Occipital lobe (tissue), 2 donors: Measurements from ENCODE around the gene TRIM33. TPM values are rescaled to one million over a fixed set of nuclear protein-coding genes. Genes with fewer than 3 reads are reported as not detected.
"Not testable (repeated sequence)": the region's sequence is repeated elsewhere in the genome, so short reads cannot be mapped to it uniquely, and the experiment has no call there.

Experiments
- DNase-seq: peaks from one replicate; lab custom pipeline; 2025; lab: John Stamatoyannopoulos, UW
- total RNA-seq: library from RNA; depleted of rRNA; stranded (reverse); fragments of >200 nt; gene quantifications from one replicate; pipeline ENCODE4 v1.2.3, GENCODE V29; 2014

Gene TRIM33
- total RNA-seq, 1 donor from 2014 or later = 85.6 TPM

DNA sequence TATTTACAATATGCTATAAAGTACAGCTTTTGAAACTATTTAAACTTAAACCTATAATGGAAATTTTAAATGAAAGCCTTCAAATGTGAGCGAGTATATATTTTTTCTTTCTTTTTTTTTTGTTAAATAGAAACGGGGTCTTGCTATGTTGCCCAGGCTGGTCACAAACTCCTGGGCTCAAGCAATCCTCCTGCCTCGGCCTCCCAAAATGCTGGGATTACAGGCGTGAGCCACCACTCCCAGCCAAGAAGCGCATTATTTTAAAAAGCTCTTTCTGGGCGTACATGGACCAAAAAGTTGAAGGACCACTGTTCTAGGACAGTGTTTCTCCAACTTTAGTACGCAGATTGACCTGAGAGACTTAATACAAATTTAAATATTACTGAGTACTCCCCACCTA, 87.5 kb downstream of the TRIM33 start:
- DNase-seq = no peak

- not testable (repeated sequence) for DNase-seq
Observed at GRCh38 chr1:114418948-114419347, 92.1 kb downstream of the TRIM33 start.

DNA sequence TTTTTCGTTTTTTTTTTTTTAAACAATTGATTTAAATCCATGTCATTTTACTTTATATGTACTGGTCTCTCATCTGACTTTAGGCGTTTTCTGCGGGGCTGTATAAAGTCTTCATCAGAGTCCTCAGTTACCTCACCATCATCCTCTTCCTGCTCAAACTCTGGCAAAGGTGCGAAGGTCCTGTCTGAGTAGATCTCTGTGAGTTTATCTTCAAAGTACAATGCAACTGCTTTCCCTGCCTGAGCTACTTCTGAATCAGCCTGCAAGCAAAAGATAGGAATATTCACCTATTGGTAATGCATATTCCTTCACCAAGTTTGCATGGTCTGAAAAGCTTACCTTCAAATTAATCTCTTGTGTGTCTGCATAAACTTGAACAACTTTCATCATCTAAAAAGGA, 113.4 kb downstream of the TRIM33 start:
- no peak for DNase-seq

DNA sequence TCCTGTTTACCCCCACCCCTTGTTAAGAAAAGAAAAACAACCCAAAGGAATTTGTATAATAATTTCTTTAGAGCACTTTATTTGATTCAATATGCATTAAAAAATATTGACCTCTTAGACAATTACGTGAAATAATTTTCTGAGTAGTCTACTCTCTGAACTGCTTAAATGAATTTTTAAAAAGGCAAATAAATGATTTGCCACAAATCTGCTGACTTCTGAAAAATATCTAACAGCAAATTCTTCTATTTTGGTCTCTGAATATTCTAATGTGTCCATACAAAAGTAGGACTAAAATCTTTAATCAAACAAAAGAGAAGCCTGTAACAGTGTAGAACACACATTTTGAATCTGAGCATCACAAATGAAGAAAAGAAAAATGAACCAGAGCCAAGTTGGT, 115.1 kb downstream of the TRIM33 start:
- no peak for DNase-seq

- no peak for DNase-seq
Observed at GRCh38 chr1:114390960-114391359, 120.0 kb downstream of the TRIM33 start.

- no peak for DNase-seq
Observed at GRCh38 chr1:114390361-114390760, 120.6 kb downstream of the TRIM33 start.

DNA sequence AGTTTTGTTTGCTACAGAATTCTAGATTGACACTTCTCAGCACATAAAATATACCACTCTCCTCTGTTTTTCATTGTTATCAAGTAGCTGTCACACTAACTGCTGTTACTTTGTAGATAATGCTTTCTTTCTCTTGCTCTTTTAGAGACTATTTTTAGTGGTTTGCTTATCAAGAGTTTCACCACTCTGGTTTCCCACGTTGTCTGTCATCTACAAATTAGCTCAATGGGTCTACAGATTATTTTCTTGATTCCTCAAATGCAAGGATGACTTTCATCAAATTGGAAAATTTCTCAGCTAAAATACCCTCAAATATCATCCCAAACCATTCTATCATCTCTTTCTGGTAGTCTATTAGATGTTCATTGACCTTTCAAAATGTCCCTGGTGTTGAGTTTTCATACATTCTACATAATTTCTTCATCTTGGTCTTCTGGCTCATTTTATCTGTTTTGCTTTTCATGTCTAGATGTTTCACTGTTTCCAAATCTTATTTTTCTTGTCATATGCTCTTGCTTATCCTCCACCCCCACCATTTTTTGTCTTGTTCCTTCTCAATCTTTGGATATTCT, 122.5 kb downstream of the TRIM33 start:
- no peak for DNase-seq

DNA sequence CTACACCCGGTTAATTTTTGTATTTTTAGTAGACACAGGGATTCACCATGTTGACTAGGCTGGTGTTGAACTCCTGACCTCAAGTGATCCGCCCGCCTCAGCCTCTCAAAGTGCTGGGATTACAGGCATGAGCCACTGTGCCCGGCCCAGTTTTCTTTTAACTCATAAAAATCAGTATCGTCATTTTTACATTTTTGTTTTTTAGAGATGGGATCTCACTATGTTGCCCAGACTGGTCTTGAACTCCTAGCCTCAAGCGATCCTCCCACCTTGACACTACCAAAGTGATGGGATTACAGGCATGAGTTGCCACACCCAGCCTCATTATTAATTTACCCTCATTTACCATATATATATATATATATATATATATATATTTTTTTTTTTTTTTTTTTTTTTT, 123.4 kb downstream of the TRIM33 start:
- DNase-seq = not testable (repeated sequence)

GRCh38 chr1:114387010-114387360, 124.0 kb downstream of the TRIM33 start:
- no peak for DNase-seq

DNA sequence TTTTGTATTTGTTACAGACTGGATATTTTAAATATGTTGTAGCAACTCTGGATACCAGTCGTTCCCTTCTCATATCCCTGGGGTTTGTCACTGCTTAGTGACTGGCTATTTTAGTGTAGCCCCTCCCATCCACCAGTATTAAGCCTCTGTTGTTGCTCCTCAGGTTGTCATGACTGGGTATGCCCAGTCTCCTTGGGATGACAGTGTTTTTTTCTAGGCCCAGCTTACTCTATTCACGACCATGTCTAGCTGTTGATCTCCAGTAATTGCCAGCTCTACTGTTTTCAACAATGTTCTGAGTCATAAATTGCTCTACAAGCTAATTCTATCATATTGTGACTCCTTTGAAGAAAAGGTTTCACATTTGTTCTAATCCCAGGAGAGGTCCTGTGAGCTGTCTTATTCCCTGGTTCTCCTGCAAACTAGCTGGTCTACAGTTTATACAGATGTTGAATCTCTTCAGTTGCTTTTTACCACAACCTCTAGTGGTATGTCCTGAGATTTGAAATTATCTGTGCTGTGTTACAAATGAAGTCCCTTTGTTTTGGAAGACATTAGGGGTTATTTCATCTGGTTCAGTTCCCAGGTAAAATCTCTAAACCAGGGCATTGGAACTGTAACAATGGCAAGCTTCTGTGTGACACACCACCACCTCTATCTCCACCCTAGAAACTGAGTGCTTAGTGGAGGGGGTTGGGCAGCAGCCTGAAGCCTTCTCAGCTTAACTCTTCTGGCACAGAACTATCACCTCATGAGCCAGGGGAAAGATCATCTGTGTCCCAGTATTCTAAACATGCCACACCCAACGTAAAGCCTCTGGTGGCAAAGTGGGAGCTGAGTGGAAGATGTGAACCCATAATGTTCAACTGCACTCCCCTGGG, 124.6 kb downstream of the TRIM33 start:
- no peak for DNase-seq

GRCh38 chr1:114384922-114385321, 126.1 kb downstream of the TRIM33 start:
- no peak for DNase-seq

DNA sequence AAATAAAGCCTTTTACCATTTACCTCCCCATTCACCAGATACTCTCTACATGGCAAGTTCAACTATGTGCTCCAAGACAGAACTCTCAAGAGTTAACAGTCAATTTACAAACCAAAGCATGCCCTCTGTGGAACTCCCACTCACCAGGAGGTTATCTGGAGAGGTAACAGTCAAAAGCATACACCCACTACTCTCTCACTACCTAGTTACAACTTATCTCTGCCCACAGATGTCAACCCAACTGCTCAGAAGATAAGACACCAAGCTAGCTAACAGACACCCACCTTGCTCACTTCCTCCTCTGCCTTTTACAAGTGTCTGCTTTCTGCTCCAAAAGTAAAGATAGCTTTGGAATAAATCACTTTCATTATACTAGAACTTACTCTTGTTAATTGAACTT, 131.0 kb downstream of the TRIM33 start:
- no peak for DNase-seq

DNA sequence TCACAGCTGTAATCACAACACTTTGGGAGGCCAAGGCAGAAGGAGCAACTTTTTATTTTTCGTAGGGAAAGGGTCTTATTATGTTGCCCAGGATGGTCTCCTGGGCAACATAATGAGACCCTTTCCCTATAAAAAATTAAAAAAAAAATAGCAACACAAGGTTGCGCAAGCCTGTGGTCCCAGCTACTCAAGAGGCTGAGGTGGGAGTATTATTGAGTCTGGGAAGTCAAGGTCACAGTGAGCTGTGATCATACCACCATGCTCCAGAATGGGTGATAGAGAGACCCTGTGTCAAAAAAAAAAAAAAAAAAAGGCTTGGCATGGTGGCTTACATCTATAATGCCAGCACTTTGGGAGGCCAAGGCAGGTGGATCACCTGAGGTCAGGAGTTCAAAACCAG, 131.6 kb downstream of the TRIM33 start:
- DNase-seq = no peak

DNA sequence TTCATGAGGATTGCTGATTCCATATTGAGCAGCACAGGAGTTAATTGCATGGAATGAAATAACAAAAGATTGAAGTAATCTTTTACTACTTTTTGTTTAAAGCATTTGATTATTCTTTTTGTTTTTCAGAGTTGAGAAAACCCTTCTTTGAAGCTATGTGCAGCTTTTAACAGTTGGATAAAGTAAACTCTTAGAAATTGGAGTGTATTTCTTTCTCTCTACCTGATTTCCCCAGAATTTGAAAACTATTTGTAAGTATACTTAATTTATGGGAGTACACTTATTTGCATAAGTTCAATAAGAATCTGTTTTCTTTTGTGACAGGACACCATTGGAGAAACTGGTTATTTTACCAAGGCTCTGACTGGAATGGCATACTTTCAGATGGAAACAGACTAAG, 133.6 kb downstream of the TRIM33 start:
- DNase-seq = no peak

- no peak for DNase-seq
Observed at GRCh38 chr1:114369930-114370329, 141.1 kb downstream of the TRIM33 start.

- DNase-seq = not testable (repeated sequence)
Observed at GRCh38 chr1:114369266-114369919, 141.6 kb downstream of the TRIM33 start.

DNA sequence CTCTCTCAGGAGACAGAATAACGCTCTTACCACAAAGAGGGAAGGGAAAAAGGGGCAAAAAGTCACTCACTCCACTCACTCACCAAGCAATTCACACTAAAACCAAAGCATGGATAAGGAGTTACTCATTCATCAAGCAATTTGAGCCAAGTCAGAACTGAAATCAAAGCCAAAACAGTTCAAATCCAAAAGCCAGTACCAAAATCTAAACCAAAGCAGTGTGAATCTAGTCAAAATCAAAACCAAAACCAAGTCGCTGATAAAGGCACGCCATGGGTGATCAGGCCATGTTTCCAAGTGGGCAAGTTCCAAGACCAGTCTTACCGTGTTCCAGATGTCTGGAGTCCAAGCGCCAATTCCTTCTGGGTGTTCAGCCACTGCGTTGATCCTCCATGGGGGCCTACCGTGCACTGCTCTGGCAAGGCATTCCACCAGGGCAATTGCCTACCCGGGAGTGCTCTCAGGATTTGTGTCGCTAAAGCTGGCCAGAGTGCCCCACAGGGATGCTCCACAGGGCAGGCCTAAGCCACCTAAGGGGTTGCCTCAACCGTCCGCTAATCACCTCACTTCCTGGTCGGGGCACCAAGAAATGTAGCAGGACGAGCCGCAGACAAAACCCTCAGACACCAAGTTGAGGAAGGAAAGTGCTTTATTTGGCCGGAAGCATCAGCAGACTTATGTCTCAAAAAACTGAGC, 142.3 kb downstream of the TRIM33 start:
- DNase-seq = no peak

DNA sequence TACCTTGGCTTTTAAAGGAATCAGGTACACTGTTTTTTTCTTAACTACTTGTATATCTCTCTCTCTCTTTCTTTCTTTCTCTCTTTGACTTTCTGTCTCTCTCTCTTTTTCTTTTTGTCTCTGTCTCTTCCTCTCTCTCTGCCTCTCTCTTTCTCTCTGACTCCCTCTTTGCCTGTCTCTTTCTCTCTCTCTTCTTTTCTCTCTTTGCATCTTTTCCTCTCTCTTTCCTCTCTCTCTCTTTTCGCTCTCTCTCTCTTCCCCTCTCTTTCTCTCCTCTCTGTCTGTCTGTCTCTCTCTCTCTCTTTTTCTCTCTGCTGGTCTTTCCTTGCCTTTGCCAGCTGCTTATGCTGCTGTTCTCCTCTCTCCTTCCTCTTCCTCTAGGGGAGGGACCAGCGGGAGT, 143.2 kb downstream of the TRIM33 start:
- no peak for DNase-seq

- not testable (repeated sequence) for DNase-seq
Observed at GRCh38 chr1:114363230-114363629, 147.8 kb downstream of the TRIM33 start.

GRCh38 chr1:114359791-114360190, 151.2 kb downstream of the TRIM33 start:
- DNase-seq = no peak

DNA sequence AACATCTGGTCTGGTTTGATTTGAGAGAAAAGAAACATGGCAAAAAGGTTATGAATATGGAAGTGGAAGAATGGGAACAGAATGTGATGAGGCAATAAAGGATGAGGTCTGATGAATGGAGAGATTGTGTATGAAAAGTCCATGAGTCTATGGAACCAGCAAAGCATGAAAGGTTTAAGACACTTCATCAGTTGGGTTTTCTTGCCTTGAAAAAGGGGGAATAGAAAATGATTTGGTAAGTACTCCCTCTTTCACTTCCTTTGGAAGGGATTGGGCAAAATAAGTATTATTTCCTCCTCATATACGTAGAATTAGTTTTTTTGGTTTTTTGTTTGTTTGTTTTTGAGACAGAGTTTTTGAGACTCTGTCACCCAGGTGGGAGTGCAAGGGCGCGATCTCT, 155.8 kb downstream of the TRIM33 start:
- DNase-seq = no peak

DNA sequence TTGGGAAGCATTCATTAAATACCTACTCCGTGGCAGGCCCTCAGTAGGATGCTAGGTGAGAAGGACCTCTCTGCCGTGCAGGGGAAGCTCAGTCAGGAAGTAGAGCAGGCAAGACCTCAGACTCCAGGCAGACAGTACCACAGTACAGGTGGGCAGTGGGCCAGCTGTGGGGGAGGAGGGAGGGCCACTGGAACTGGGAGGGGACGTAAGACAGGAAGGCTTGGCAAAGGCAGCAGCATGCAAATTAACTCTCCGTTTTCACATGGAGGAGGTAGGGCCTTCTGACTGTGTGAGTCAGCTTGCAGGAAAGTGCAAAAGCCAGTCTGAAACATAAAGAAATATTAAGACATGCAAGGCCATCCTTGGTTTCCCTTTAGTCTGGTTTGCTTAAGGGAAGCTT, 157.7 kb downstream of the TRIM33 start:
- DNase-seq = peak; percentile 50
